Activated CD4-positive, alpha-beta T cell treated with anti-CD3 and anti-CD28 coated beads for 1 hour (primary cell): ENCODE data around the gene MIAT.

ENCODE experiments used
- DNase-seq: peaks from one replicate; pipeline ENCODE4 v3.0.0-alpha.2; 2020

MIAT gene

DNA sequence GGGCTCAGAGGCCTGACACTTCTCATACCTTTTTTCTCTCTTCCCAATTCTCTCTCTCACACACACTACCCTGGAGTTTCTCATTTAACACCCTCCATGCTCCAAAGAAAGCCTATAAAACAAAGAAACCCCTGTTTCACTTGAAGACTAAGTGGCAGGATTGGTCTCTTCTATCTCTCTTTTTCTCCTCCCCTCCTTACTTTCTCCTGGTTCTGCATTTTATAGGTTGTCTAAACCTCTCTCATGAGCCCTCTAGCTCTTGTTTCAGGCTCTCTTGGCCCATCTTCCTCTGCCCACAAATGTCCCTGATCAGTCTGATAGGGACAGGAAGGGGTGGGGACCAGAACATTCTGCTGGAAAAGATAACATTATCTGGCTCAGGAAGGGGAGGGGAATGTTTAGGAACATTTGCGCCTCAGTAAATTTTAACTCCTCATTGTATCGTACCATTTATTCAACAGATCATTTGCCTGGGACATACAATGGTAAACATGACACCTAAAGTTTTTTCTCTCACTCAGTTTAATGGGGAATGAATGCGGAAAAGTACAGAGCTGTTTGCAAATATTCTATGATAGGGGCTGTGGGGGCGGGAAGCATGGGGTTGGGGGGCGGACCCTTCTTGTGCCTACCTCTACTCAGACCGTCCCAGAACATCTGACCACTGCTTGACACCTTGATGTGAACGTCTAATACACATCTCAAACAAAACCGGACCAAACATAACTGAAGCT is 24.8 kb upstream of the MIAT start:
- no peak for DNase-seq

DNA sequence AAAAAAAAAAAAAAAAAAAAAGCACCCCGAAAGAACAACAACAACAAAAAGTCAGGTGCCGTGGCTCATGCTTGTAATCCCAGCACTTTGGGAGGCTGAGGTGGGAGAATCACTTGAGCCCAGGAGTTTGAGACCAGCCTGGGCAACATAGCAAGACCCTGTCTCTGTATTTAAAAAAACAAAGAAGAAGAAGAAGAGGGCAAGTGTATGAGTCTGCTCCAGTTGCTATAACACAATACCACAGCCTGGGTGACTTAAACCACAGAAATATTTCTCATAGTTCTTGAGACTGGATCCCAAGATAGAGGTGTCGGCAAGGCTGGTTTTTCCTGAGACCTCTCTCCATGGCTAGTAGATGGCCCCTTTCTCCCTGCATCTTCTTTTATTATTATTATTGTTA is 23.2 kb upstream of the MIAT start:
- no peak for DNase-seq

DNA sequence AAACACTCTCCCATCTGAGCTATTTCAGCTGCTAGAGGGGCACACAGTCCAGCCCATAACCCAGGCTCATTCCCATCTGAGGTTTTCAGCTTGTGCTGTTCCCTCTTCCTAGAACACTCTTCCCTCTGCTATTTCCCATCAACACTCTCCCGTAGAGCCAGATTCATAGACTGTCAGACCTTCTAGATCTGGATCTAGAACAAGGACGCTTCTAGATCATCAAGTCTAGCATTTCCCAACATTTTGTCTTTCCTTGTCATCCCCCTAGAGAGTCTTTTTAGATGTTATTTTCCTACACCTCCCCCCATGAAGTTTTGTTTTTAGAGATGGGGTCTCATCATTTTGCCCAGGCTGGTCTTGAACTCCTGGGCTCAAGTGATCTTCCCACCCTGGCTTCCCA is 22.3 kb upstream of the MIAT start:
- no peak for DNase-seq

DNA sequence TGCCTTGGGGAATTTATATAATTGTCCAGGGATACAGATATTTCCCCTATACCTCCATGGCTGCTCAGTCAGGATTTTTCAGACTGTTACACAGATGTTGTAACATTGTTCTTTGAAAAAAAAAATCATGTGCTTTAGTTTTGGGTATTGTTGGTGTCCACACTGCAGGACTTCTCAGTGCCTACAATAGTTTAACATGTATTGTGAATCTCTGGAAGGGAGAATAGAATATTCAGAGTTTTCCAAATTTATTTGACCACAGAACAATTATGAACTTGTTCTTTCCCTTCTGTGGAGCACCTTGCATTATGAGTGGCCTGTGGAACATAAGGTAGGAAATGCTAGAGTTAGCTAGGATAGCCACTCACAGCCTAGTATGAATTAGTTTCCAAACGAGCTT is 21.1 kb upstream of the MIAT start:
- no peak for DNase-seq

DNA sequence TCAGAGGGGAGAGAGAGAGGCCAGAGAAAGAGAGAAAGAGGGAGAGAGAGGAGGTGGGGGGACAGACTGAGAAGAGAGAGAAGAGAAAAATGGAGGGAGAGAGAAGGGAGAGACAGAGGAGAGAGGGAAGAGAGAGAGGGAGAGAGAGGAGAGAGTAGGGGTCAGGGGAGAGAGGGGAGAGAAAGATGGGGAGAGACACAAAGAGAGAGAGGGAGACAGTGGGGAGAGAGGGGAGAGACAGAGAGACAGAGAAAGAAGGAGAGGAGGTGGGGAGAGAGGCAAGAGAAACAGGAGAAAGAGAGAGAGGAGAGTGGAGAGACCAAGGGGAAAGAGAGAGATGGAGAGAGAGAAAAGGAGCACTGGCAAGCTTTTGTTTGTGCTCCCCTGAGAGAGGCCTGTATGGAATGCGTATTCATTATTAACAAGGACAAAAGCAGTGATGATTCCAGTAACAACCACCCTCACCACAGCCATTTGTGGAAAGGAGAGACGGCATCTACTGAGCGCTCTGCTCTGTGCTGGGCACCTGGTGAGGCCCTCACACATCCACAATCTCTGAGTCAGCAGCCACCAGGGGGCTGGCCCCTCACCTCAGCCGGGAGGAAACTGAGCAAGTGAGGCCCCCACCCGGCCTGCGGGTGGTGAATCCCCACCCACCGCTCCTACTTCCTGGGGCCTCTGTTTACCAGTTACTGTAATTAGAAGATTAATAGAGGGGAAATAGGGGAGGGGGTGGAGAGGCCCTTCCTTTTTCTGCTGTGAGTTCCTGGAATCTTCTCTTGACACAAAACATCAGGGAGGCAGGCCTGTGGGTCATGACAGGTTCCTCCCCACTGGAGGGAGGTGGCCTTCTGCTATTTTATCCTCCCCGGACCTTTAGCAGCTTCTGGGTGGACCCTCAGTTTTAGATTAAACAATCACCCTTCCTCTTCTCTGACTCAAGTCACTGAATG is 14.6 kb upstream of the MIAT start:
- DNase-seq, result peak; percentile 58

DNA sequence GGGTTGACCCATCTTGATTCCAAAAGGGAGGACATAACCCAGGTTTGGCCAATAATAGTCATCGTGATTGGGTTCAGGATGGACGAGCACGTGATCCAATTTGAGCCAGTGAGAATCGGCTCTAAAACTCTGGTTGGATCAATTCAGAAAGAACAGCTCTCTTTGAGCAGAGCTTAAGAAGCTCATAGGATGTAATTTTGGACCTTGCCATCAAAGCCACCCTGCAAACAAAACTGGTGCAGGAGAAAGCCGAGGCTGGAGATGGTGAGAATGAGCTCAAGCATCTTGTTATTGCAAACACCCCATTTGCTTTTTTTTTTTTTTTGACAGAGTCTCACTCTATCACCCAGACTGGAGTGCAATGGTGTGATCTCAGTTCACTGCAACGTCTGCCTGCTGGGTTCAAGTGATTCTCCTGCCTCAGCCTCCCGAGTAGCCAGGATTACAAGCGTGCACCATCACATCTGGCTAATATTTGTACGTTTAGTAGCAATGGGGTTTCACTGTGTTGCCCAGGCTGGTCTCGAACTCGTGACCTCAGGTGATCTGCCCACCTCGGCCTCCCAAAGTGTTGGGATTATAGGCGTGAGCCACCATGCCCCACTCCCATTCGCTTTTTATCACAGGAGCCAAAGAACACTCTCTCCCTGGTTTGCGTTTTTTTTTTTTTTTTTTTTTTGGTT is 13.8 kb upstream of the MIAT start:
- DNase-seq, result no peak

- DNase-seq, result no peak
Observed at GRCh38 chr22:26646158-26646557, 11.2 kb upstream of the MIAT start.

- DNase-seq, result peak; percentile 24
Observed at GRCh38 chr22:26648011-26648497, 9.3 kb upstream of the MIAT start.

DNA sequence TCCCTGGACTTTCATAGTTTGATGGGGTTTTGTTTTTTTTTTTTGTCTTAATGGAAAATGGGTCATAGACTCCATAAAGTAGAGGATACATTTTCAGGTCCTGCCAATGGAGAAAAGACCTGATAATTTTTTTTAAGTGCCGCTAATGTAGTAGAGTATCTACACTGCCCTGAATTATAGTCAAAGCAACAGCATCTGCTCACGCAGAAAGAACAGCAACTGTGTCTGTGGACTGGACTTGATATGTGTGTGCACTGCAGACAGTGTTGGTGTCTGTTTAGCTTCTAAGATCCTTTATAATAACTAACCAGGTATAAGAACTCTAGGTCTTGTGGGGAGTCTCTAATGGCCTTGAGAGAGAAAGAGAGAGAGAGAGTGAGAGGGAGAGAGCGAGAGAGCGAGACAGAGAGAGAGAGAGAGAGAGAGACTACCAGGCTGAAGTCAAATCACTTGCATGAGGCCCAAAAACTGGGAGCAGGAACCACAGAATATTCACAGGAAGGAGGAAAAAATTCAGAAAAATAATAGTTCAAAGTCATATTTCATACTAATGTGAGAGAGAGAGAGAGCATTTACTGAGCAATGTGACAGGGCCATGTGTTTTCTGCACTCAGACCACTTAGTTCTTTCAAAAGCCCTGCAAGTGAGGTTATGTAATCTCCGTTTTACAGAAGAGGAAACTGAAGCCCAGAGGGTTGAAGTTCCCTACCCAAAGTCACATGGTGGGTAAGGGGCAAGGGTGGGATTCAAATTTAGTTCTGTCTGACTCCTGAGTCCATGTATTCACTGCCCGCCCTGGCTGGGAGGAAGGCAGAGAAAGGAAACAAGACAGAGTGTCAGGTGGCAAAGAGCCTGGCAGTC is 8.6 kb upstream of the MIAT start:
- DNase-seq, result no peak

DNA sequence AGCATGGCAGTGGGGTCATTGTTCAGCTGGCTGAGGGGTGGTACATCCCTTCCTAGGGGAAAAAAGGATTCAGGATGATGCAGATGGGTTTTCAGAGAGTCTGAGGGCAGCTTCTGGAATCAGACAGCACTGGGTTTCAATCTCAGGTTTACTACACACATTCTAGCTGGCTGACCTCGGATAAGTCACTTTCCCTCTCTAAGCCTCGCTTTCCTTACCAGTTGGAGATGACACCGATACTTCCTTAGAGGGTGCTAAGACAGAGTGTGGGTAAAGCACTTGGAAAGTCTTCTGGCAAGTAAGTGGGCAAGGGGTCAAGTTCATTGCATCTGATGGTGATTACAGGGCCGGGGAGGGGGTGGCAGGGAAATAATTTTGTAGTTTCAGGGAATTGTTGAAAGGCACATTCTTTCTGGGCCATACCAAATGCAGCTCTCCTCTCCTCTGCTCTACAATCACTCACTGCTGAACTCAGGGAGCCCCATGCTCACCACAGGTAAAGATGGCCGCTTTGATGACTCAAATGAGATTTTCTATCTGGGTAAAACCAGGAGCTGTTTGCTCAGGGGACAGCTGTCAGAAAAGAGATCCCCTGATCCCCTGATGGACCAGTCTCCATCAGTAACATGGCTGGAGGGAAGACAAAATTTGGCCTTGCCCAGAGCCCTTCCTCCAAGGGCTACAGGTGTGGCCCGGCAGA is 6.5 kb upstream of the MIAT start:
- no peak for DNase-seq

DNA sequence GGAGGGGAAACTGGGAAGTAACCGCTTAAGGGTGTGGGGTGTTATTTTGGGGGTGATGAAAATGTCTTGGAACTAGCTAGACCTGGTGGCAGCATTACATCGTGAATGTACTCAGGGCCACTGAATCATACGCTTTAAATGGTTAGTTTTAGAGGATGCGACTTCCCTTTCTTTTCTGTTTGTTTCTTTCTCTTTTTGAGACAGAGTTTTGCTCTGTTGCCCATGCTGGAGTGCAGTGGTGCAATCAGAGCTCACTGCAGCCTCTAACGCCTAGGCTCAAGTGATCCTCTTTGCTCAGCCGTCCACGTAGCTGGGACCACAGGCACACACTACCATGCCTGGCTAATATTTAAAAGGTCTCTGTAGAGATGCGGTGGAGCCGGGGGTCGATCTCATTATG is 5.6 kb upstream of the MIAT start:
- no peak for DNase-seq

- DNase-seq, result no peak
Observed at GRCh38 chr22:26658161-26658560, 773 bp downstream of the MIAT start.

GRCh38 chr22:26658671-26659478 is 1.5 kb downstream of the MIAT start:
- peak; percentile 66 for DNase-seq

- no peak for DNase-seq
Observed at GRCh38 chr22:26660356-26660755, 3.0 kb downstream of the MIAT start.

- DNase-seq, result no peak
Observed at GRCh38 chr22:26660961-26661578, 3.7 kb downstream of the MIAT start.

- no peak for DNase-seq
Observed at GRCh38 chr22:26662160-26662559, 4.8 kb downstream of the MIAT start.

DNA sequence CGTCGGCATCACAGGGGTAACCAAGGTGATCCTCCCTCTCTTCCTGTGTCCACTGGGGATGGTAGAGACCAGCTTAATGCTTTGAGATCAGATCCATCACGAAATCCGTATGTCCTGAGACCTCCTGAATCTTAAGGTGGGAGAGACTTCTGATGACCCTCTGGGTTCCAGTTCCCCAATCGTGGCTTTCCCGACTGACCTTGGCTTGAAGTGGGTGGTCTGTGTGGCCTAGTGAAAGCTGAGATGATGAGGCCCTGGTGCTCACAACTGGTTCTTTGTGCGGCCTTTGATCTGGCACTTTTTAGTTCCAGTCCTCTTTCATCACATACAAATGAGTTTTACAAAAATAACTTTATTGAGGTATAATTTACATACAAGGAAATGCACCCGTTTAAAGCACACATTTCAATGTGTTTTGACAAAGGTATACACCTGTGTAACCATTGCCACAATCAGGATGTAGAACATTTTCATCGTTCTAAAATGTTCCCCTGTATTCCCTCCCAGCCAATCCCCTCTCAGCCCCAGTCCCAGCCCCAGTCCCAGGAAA is 6.1 kb downstream of the MIAT start:
- DNase-seq, result no peak

GRCh38 chr22:26665813-26666231 is 8.4 kb downstream of the MIAT start:
- DNase-seq, result no peak

- no peak for DNase-seq
Observed at GRCh38 chr22:26667140-26667539, 9.8 kb downstream of the MIAT start.

DNA sequence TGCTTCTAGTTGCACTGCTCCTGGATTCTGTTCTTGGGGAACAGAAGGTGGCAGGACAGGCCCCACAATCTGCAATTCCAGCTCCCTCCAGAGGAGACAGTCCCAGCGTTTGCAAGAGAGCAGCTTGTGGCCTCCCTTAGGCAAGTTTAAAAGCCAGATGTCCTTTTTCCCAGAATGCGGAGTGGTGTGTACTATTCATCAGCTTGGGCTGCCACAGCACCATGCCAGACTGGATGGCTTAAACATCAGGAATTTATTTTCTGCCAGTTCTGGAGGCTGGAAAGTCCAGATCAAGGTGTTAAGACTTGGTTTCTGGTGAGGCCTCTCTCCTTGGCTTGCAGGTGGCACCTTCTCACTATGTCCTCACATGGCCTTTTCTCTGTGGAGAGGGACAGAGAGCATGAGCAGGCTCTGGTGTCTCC is 11.7 kb downstream of the MIAT start:
- no peak for DNase-seq
